GM23338 (cell line): ENCODE results near the gene DDI2. TPM values are rescaled to one million over a fixed set of nuclear protein-coding genes. Genes with fewer than 3 reads are reported as not detected.

ENCODE experiments used
- JUNB ChIP-seq: IDR thresholded peaks from one replicate; pipeline ENCODE4 v1.6.1; 2016; ENCODE audit warnings: antibody characterized with exemption; ENCODE audit not compliant: unreplicated experiment
- POLR2AphosphoS5 ChIP-seq: IDR thresholded peaks from 2 replicates; pipeline ENCODE4 v1.6.1; 2016; ENCODE audit warnings: antibody characterized with exemption, low read depth
- STAT1 ChIP-seq: IDR thresholded peaks from one replicate; pipeline ENCODE4 v1.6.1; 2016; ENCODE audit warnings: antibody characterized with exemption; ENCODE audit not compliant: unreplicated experiment
- ZNF114 ChIP-seq: fragments of 250-450 bp; sonication (Bioruptor Pico); IDR thresholded peaks from 2 replicates; pipeline ENCODE4 v1.5.0; 2020; ENCODE audit warnings: mild to moderate bottlenecking, moderate library complexity
- polyA plus RNA-seq: library from polyadenylated mRNA; unstranded; fragments of >200 nt; fragmentation: Nextera tagmentation; extraction: Ambion mirVana; gene quantifications from 2 replicates; pipeline ENCODE4 v1.2.1, GENCODE V29; 2016
- total RNA-seq: library from RNA; depleted of rRNA; stranded (reverse); fragments of >200 nt; shearing (Covaris generic); gene quantifications from 2 replicates; pipeline ENCODE4 v1.2.3, GENCODE V29; 2014
- TF ChIP-seq, protein P1 (sequence below): fragments of 250-450 bp; sonication (Bioruptor Pico); IDR thresholded peaks from 2 replicates; pipeline ENCODE4 v1.5.0; 2020; ENCODE audit warnings: mild to moderate bottlenecking, moderate library complexity
- TF ChIP-seq, protein P2 (sequence below): IDR thresholded peaks from one replicate; pipeline ENCODE4 v1.6.1; 2018; ENCODE audit warnings: antibody characterized with exemption; ENCODE audit not compliant: unreplicated experiment
- TF ChIP-seq, protein P3 (sequence below): IDR thresholded peaks from 2 replicates; pipeline ENCODE4 v1.6.1; 2016; ENCODE audit warnings: antibody characterized with exemption

DDI2 gene
- total and polyA plus RNA-seq, 2 experiments from 2014 or later = 8.0 to 43.3 TPM

DNA sequence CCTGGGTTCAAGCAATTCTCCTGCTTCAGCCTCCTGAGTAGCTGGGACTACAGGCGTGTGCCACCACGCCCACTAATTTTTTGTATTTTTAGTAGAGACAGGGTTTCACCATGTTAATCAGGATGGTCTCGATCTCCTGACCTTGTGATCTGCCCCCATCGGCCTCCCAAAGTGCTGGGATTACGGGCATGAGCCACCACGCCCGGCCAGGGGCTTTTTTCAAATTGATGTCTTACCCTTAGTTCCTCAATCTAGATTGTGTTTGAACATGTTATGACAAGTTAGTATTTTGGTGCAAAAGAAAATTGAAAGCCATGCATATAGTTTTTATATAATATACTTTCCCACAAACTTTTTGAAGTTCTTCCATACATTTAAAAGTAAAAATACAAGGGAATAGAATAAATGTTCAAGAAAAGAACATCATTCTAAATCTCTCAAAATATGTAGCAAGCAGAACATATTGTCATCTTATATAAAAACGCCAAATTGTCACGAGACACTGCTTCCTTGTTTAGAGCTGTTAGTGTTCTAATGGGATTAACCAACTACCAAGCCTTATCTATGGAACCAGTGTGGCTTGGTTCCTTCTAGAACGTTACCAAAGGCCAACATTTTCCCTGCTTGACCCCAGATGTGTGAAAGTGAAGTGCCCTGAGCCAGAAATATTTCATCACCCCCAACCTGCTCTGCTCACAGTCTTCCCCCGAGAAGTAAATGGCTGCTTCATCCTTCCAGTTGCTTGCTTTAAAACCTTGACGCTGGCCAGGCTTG lies 57.3 kb downstream of the DDI2 start (continued):
- TF ChIP-seq, protein P1, sequence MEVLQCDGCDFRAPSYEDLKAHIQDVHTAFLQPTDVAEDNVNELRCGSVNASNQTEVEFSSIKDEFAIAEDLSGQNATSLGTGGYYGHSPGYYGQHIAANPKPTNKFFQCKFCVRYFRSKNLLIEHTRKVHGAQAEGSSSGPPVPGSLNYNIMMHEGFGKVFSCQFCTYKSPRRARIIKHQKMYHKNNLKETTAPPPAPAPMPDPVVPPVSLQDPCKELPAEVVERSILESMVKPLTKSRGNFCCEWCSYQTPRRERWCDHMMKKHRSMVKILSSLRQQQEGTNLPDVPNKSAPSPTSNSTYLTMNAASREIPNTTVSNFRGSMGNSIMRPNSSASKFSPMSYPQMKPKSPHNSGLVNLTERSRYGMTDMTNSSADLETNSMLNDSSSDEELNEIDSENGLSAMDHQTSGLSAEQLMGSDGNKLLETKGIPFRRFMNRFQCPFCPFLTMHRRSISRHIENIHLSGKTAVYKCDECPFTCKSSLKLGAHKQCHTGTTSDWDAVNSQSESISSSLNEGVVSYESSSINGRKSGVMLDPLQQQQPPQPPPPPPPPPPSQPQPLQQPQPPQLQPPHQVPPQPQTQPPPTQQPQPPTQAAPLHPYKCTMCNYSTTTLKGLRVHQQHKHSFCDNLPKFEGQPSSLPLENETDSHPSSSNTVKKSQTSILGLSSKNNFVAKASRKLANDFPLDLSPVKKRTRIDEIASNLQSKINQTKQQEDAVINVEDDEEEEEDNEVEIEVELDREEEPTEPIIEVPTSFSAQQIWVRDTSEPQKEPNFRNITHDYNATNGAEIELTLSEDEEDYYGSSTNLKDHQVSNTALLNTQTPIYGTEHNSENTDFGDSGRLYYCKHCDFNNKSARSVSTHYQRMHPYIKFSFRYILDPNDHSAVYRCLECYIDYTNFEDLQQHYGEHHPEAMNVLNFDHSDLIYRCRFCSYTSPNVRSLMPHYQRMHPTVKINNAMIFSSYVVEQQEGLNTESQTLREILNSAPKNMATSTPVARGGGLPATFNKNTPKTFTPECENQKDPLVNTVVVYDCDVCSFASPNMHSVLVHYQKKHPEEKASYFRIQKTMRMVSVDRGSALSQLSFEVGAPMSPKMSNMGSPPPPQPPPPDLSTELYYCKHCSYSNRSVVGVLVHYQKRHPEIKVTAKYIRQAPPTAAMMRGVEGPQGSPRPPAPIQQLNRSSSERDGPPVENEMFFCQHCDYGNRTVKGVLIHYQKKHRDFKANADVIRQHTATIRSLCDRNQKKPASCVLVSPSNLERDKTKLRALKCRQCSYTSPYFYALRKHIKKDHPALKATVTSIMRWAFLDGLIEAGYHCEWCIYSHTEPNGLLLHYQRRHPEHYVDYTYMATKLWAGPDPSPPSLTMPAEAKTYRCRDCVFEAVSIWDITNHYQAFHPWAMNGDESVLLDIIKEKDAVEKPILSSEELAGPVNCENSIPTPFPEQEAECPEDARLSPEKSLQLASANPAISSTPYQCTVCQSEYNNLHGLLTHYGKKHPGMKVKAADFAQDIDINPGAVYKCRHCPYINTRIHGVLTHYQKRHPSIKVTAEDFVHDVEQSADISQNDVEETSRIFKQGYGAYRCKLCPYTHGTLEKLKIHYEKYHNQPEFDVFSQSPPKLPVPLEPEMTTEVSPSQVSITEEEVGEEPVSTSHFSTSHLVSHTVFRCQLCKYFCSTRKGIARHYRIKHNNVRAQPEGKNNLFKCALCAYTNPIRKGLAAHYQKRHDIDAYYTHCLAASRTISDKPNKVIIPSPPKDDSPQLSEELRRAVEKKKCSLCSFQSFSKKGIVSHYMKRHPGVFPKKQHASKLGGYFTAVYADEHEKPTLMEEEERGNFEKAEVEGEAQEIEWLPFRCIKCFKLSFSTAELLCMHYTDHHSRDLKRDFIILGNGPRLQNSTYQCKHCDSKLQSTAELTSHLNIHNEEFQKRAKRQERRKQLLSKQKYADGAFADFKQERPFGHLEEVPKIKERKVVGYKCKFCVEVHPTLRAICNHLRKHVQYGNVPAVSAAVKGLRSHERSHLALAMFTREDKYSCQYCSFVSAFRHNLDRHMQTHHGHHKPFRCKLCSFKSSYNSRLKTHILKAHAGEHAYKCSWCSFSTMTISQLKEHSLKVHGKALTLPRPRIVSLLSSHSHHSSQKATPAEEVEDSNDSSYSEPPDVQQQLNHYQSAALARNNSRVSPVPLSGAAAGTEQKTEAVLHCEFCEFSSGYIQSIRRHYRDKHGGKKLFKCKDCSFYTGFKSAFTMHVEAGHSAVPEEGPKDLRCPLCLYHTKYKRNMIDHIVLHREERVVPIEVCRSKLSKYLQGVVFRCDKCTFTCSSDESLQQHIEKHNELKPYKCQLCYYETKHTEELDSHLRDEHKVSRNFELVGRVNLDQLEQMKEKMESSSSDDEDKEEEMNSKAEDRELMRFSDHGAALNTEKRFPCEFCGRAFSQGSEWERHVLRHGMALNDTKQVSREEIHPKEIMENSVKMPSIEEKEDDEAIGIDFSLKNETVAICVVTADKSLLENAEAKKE (CRISPR knock-in tag) = no peak
- TF ChIP-seq JUNB (no peak), ZNF114 (CRISPR knock-in tag) (no peak), STAT1 (no peak), POLR2AphosphoS5 (no peak)
- TF ChIP-seq, protein P2, sequence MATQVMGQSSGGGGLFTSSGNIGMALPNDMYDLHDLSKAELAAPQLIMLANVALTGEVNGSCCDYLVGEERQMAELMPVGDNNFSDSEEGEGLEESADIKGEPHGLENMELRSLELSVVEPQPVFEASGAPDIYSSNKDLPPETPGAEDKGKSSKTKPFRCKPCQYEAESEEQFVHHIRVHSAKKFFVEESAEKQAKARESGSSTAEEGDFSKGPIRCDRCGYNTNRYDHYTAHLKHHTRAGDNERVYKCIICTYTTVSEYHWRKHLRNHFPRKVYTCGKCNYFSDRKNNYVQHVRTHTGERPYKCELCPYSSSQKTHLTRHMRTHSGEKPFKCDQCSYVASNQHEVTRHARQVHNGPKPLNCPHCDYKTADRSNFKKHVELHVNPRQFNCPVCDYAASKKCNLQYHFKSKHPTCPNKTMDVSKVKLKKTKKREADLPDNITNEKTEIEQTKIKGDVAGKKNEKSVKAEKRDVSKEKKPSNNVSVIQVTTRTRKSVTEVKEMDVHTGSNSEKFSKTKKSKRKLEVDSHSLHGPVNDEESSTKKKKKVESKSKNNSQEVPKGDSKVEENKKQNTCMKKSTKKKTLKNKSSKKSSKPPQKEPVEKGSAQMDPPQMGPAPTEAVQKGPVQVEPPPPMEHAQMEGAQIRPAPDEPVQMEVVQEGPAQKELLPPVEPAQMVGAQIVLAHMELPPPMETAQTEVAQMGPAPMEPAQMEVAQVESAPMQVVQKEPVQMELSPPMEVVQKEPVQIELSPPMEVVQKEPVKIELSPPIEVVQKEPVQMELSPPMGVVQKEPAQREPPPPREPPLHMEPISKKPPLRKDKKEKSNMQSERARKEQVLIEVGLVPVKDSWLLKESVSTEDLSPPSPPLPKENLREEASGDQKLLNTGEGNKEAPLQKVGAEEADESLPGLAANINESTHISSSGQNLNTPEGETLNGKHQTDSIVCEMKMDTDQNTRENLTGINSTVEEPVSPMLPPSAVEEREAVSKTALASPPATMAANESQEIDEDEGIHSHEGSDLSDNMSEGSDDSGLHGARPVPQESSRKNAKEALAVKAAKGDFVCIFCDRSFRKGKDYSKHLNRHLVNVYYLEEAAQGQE = no peak
- TF ChIP-seq, protein P3, sequence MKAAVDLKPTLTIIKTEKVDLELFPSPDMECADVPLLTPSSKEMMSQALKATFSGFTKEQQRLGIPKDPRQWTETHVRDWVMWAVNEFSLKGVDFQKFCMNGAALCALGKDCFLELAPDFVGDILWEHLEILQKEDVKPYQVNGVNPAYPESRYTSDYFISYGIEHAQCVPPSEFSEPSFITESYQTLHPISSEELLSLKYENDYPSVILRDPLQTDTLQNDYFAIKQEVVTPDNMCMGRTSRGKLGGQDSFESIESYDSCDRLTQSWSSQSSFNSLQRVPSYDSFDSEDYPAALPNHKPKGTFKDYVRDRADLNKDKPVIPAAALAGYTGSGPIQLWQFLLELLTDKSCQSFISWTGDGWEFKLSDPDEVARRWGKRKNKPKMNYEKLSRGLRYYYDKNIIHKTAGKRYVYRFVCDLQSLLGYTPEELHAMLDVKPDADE = no peak
